Measurements from ENCODE around the gene SLF1.
"Not testable (repeated sequence)": the region's sequence is repeated elsewhere in the genome, so short reads cannot be mapped to it uniquely, and the experiment has no call there.

SLF1 gene

DNA sequence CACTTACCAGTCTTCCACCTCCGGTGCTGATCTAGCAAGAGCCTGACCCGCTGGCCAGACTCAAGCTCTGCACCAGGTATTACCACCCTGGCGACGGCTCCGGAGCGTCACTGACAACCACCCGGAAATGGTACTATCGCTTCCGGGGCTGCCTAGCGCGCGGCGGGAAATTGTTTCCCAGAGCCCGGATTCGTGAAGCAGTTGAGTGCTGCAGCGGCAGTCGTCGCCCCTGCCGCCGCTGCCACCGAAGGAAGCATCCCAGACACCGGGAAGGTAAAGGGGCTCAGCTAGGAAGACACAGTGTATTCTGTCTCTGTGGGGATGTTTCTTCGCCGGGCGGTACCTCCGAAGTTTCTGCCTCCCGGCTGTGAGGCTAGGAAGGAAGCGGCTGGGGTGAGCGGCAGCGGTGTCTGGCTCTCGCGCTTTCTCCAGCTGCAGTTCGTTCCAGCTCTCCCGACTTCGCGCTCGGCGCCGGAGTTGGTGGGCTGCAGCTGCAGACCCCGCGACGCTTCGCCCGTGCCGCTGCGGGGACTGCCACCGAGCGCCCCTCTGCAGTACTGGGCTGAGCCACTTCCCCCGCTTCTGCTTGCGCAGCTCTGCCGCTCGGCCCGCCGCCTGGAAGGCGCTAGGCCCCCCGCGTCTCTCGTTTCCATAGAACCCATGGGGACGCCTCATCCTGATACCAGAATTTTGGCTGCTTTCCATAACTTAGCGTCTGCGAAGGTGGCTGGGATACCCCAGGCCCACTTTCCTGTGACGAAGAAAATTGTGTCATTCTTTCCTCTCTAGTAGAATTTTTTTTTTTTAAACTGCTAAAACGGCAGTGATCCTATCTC is at the start of gene SLF1, which contains the start of gene KIAA0825:
Gene SLF1 (plus strand): TSS at position 177 of the 836 bp plus-strand sequence. CDS start 10,142 bp downstream, outside the sequence.
Gene KIAA0825 (minus strand): TSS at position 112 of the 836 bp plus-strand sequence. CDS start 81,478 bp downstream, outside the sequence.
- DNase-seq = peak; percentile 80 to 81

DNA sequence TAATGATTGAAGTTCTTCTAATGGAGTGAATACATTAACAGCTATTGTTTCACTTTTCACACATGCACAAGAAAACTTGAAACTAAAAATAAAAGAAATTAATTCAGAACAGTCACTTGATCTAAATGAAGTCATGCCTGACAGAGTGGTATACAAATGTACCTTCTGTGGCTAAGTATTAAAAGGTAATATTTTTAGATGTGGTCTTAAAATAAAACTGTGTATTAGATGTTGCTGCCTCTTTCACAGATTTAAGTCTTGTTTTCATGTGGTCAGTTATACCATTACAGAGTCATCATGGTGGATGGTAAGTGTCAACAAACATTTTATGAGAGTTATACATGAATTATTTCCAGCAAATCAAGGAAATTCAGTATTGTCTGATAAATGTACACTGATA is 47.1 kb upstream of the SLF1 start:
- DNase-seq = no peak

DNA sequence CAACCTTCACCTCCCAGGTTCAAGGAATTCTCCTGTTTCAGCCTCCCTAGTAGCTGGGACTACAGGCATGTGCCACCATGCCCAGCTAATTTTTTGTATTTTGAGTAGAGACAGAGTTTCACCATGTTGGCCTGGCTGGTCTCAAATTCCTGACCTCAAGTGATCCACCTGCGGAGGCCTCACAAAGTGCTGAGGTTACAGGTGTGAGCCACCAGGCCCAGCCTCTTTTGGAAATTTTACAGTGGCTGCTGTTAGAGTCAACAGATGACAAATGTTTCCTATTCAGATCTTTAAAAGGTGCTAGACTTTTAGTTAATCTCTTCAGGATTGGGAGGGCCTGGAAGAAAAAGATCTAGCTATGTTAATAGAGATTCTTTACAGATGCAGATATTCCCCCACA is 45.1 kb upstream of the SLF1 start:
- DNase-seq = not testable (repeated sequence)

DNA sequence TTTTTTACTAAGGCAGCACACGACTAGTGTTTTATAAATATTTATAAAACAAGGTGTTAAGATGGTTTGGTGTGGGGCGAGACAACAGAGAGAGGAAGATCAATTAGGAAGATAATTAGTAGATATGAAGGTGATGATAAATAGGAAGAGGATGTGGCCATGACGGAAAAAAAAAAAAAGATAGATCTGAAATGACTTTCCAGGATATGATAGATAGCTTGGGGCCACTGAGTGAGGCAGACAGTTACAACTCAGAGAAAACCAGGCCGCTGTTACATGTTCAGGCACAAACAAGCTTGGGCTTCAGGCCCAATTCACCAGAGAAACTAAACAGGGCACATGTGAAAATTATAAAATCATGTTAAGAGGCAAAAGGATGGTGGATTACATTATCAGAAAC is 43.3 kb upstream of the SLF1 start:
- peak; percentile 5 to 8 for DNase-seq

DNA sequence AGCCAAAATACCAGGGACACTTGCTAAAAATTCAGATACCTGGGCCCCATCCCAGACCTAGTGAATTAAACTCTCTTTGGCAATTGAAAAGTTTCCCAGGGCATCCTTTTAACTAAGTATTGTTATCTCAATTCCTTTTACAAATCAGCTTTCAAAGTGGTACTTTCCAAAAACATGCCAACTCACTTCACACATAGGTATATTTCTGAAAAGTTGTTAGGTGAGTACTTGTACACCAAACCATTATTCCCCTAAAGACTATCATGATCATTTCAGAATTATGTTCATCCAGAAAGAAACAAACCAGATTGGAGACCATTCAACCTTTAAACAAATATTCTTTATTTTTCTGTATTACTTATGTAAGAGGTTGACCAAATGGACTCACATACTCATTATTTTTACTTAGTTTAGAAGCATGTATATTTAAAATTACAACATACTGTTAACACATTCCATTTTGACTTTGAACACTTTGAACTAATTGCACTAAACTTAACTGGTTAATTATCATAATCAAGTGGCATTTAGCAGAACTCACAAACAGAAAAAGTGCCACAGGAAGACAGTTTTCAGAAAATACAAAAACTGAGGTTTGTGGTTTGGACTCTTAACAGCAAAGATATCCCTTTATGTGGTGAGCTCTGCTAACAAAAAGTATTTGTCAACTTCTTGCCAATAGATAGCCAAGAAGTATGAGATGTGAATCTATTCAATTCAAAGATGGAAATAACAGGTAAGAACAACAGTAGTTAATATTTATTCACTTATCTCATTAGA is 40.8 kb upstream of the SLF1 start:
- no peak for DNase-seq

DNA sequence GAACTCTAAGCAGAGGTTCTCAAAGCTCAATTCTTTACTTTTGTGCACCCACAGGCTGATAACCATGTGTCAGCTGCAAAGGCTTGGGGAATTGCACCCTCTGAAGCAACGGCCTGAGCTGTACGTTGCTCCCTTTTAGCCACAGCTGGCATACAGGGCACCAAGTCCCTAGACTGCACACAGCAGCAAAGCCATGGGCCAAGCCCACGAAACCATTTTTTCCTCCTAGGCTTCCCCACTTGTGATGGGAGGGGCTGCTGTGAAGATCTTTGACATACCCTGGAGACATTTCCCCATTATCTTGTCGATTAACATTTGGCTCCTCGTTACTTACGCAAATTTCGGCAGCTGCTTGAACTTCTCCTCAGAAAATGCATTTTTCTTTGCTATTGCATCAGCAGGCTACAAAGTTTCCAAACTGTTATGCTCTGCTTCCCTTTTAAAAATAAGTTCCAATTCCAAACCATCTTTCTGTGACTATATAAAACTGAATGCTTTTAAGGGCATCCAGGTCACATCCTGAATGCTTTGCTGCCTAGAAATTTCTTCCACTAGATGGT is 23.1 kb upstream of the SLF1 start:
- DNase-seq = no peak

DNA sequence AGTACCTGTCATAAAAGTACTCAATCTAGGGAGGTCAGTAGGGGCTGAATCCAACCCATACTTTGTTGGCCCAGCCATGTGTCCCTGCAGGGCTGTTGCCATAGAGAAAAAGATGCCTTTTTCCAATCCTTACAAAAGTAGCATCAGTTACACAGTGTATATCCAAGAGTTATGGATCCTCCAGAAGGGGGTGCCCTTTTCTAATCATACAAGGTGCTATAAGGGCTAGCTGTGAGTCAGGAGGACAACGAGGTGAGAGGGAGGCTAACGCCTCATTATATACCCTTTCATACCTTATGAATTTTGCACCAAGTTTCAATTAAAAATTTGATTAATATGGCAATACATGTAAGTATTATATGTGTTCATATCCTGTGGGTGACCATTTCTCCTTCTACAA is 4.9 kb upstream of the SLF1 start:
- peak in 1 of 2 donors; percentile 10 for DNase-seq

DNA sequence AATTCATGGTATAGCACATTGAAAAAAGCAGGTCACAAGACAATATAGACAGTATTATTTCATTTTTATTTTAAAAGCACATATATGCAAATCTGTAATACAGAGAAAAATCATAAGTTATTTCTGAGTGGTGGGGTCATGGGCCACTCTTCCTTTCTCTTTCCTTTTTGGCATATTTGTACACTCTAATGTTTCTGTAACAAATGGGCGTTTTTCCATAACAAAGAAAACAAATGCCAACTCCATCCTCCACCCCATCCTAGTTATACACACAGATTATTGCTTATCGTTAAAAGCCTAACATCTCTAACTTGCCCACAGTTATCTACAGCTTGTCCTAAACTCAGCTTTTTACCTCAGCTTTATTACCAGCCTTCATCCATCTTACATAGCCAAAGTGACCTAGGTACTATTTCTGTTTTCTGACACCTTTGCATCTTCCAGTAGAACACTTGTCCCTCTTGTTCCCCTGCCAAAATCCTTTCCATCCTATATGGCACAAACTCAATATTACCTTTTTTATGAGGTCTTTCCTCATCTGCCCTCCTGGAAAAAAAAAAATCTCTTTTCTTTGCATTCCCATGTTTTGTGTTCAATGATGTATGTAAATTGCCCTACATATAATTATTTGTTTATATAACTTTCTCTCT is 4.2 kb upstream of the SLF1 start:
- no peak for DNase-seq

DNA sequence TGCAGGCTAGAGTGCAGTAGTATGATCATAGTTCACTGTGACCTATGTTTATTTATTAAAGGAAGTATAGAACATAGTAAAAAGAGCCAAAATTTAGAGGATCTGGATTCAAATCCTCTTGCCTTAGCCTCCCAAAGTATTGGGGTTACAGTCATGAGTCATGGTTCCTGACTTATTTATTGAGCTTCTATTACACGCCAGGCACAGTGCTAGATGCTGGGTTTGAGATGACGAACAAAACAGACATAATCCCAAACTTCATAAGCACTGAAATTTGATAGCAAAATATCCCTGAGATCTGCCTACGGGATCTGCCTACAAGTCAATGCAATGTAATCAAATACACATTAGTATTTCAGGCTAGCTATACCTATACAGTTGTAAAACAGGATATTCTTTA is 2.6 kb upstream of the SLF1 start:
- no peak for DNase-seq

DNA sequence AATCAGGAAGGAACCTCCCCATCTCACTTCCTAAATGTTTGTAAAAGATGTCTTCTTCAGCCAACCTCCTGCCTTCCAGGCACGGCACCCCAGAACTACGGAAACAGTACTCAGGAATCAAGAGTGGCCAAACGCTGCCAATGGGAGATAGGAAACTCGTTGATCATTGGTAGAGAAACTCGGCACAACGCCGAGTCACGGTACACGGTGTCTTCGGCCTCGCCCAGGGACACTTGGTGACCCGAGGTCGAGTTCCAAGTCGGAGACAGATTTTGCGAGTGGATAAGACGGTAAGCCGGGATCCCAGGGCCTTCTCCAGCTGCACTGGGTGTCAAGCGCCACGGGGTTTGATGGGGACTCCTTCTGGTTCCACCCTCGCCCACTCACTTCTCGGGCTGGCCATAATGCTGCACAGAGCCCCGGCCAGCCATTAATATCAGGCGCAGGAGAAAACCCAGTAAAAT is 408 bp upstream of the SLF1 start:
- no peak for DNase-seq

DNA sequence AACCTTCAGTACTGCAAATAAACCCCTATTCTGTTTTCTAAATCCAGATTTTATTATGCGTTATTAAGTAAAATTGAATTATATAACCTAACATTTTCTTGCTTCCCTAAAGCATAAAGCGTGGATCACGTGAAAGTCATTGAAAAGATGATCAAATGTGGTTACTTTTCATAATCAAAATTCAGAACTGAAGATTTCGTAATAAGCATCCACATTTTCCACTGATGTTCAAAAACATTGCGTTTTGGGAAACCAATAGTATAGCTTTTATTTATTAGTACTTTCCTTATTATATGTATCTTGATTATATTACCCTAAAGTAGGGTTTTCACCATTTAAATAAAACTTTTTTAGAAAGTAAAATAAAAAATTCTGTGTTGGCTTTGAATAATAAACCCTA is 1.8 kb downstream of the SLF1 start:
- no peak for DNase-seq

DNA sequence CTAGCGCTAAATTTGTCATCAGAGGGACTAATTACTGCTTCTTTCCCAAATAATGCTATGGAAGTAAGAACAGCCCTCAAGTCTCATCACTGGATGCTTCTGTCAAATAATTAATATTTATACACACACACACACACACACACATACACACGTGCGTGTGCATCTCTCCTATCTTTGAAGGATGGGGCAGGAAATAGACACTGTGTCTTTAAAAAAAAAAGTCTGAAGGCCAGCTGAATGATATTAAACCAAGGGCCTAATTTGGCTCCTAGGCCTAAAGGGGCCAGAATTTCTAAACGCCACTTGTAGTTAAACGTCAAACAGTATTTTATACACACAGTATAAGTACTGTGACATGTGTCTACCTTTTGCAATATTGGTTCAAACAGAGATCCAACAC is 3.3 kb downstream of the SLF1 start:
- DNase-seq = no peak

DNA sequence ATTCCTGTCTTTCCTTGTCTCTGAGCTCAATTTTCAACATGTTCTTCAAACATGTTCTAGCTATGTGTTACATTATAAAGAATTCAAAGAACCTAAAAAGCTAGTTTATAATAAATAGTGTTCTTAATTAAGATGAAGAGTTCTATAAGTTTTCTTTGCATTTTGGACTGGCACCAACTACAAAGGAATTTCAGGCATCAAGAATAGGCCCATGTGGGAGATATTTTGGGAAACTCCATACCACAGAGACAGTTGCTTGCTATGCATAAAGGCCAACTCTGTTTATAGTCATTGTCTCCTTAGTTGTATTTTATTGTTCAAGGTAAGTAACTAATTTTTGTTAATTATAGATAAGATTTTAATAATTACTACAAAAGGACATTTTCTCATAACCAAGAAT is 4.5 kb downstream of the SLF1 start:
- no peak for DNase-seq

DNA sequence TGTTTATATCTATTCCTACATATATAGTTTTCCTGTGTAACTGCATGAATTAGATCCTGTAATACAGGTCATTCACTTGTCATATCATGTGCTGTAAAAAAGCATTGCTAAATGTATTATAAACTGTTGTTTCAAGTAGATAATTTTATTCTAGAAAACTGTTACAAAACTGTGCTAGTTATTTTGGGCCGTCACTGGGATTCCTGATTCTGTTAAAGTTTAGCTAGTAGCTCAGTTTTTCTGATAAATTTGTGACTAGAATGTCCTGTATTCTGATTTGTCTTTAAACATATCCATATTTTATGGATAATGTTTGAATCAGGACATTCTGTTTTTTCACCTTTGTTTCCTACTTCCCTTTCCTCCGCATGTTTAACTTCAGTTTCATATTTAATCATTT is 5.4 kb downstream of the SLF1 start:
- no peak for DNase-seq

DNA sequence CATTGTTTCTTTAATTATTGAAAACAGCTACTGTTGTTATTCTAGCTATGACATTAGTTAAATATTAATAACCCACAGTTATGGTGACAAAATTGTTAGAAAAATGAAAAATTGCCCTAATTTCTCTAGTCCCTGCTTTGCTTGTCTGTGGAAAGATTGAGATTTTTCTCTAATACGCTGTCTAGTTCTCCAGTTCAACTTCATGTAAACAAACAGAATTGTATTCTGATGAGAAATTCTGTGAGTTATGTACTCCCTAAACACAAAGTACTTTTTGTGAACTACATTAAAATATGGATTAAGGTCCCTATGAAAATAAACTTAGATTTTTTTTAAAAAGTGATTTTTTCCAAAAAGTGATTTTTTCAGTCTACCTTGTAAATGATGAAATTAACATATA is 8.7 kb downstream of the SLF1 start:
- no peak for DNase-seq

DNA sequence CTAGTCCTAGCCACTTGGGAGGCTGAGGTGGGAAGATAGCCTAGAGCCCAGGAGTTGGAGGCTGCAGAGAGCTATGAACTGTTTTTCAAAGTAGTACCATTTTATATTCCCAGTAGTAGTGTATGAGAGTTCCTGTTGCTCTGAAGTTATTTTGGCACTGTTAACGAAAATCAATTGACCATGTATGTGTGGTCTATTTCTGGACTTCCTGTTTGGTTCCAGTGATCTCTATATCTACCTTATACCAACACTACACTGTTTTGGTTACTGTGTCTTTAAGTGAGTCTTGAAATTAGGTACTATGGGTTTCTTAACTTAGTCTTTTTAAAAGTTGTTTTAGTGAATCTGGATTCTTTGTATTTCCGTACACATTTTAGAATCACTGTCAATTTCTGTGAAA is 13.6 kb downstream of the SLF1 start:
- DNase-seq = no peak

DNA sequence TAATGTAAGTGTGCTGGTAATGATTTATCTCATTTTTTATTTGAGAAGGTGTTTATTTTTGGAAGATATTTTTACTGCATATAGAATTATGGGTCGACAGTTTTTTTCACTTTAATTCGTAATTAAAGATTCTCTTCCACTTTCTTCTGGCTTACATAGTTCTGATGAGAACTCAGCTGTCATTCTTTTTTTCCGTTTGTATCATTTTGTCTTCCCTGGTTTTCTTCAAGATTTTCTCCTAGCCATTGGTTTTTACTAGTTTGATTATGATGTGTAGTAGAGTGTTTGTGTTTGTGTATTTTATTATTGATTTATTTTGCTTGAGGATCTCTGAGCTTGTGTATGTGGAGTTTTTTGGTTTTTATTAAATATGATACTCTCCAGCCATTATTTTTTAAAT is 21.7 kb downstream of the SLF1 start:
- no peak for DNase-seq

DNA sequence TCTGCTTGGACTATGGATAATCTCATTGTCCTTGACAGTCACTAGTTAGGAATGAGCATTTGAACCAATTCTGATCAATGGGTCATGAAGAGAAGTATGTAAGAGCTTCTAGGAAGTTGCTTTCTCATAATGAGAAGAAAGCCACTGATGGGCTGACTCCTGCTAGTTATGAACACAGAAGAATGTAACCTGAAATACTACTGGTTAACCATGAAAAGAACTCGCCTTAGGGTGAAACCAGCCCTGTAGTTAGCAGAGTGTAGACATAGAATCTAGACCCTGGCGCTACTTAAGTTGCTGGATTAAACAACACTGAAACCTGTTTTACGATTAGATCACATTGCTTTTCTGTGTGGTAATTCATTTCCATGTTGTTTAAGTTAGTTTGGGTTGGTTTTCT is 26.6 kb downstream of the SLF1 start:
- DNase-seq = no peak

DNA sequence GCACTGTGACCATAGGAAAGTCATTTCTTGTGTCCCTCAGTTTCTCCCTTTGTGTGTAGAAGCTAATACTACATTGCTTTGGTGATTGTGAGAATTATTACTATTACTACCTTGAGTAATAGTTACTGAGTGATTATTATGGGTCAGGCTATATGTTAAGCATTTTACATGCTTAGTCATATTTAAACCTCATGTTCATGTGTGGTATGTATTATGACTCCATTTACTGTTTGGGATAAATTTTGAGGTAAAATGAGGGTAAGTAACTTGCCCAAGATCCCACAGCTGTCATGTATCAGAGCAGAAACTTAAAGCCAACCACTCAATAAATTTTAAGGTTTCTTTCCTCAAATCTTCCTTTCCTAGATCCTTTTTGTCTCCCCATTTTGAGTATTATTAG is 28.3 kb downstream of the SLF1 start:
- DNase-seq = no peak

DNA sequence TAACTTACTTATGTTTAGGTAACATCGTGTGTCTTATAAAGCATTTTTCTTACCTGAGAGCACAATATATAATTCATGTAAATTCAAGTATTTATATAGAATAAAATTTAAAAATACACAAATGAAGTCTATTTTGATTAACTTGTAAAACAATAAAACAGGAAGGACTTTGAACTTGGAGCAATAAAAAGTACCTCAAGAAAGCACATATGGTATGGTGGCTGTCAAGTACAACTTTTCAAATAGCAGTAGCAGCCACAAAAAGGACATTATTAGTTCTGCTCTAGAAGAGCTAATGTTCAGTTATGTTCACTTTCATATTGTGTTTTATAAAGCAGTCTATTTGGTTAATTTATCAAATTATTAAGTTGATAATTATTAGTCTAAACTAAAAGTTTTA is 31.4 kb downstream of the SLF1 start:
- no peak for DNase-seq

DNA sequence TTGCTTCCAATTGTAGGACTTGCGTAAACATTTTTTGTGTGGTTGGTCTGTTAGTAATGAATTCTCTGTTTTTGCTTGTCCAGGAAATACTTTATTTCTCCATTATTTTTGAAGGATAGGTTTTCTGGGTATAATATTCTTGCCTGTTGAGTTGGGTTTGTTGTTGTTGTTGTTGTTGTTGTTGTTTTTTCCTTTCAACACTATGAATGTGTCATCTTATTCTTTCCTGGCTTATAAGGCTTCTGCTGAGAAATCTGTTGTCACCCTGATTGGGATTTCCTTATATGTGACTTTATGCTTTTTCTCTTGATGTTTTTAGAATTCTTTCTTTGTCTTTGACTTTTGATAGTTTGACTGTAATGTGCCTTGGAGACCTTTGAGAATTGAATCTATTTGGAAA is 39.8 kb downstream of the SLF1 start:
- no peak for DNase-seq

DNA sequence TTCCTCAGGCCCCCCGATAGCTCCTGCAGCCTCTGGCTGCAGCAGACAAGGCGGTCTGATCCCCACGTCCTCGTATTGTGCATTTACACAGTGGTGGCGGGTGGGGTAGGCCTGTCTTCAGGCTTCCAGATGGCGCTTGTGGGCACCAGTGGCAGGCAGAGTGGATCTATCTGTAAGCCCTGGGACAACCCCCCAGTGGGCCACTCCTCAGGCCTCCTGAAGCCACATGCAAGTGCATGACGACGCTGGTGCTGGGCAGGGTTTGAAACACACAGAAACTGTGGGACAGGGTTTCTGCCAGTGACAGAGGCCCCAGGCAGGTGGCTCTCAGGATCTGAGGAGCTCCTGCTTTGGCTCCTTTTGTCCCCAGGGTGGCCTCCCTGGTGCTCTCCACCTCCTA is 42.0 kb downstream of the SLF1 start:
- no peak for DNase-seq

DNA sequence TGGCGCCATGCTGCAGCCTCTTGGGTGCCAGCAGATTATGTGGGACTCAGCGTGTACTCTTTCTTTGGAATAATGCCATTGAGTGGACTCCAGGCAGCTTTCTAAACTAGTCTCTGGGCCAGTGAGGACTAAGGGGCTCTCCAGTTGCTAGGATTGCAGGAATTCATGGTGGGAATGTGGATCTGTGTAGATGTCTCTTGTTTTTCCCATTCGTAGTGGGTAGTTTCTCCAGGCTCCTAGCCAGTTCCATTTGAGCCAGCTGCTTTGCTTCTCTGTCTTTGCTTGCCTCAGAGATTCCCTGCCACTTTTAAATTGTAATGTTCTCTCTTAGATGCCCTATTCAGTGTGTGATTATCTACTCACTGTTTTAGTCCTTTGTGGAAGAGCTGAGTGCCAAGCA is 42.6 kb downstream of the SLF1 start:
- DNase-seq = no peak
